HCT116 (cell line): Measurements from ENCODE around the gene MYO16. TPM values are rescaled to one million over a fixed set of nuclear protein-coding genes. Genes with fewer than 3 reads are reported as not detected.

Source experiments
- ATAC-seq: fragments of 200-7000 bp; cut with Tn5 transposase; 2 replicates; pipeline ENCODE4 v1.9.1; 2020; ENCODE audit warnings: mild to moderate bottlenecking, moderate library complexity
- BruUV-seq: library from RNA; stranded (reverse); fragments of 400-500 nt; replicated peaks from 2 replicates; lab custom pipeline; 2021; lab: Mats Ljungman, UMichigan
- CTCF ChIA-PET: fragments of 300-600 bp; sonication (Branson Sonifier 250); formaldehyde crosslinking; loops from one replicate; lab custom pipeline; 2021; ENCODE audit warnings: antibody characterized with exemption; lab: Charles Lee
- POLR2A ChIA-PET: fragments of 300-600, 350-600 bp; sonication (Branson Sonifier 250); formaldehyde crosslinking; loops from one replicate; lab custom pipeline; 2021; ENCODE audit warnings: antibody characterized with exemption; lab: Charles Lee
- RAD21 ChIA-PET, 2 experiments: fragments of 300-600 bp; sonication (Branson Sonifier 250); formaldehyde crosslinking; loops; one replicate each; lab custom pipeline; 2023; ENCODE audit warnings: low total read pairs in 2 of 2; ENCODE audit not compliant: uncharacterized antibody in 2 of 2, unreplicated experiment in 2 of 2, low non-redundant PET in 1 of 2; lab: Charles Lee
- DNase-seq: peaks from one replicate; pipeline ENCODE4 v3.0.0-alpha.2; 2010; ENCODE audit warnings: low read depth, low spot score
- H2AFZ ChIP-seq: fragments of 200-600 bp; shearing (Covaris generic), sonication (generic); 2 replicates; pipeline ENCODE4 v1.6.1; 2017; ENCODE audit warnings: low read depth, mixed run types, mixed read lengths, antibody characterized with exemption, low read length; ENCODE audit not compliant: poor library complexity, severe bottlenecking
- H3K27ac ChIP-seq: 2 replicates; pipeline ENCODE4 v1.5.1; 2012; ENCODE audit warnings: low read depth, low read length
- H3K27me3 ChIP-seq: fragments of 200-600 bp; sonication (generic); 2 replicates; pipeline ENCODE4 v1.6.1; 2016; ENCODE audit warnings: mixed run types, low read length, mixed read lengths; ENCODE audit not compliant: insufficient read depth
- H3K36me3 ChIP-seq, 2 experiments: fragments of 200-500 bp in 1 of 2; fragments of 200-600 bp in 1 of 2; sonication (Bioruptor generic) in 1 of 2; sonication (generic) in 1 of 2; 2 replicates each; pipeline versions ENCODE4 v1.5.1 to v1.6.1; 2014 to 2016; ENCODE audit warnings: low read length in 2 of 2, inconsistent platforms in 1 of 2, mixed read lengths in 1 of 2, mixed run types in 1 of 2; ENCODE audit not compliant: insufficient read depth in 2 of 2, control insufficient read depth in 1 of 2
- H3K4me1 ChIP-seq, 2 experiments: fragments of 200-600 bp in 1 of 2; sonication (generic) in 1 of 2; 2 replicates each; pipeline versions ENCODE4 v1.5.1 to v1.6.1; 2012 to 2017; ENCODE audit warnings: low read length in 2 of 2, inconsistent platforms in 1 of 2, mild to moderate bottlenecking in 1 of 2, mixed read lengths in 1 of 2, mixed run types in 1 of 2, moderate library complexity in 1 of 2; ENCODE audit not compliant: insufficient read depth in 2 of 2, control insufficient read depth in 1 of 2
- H3K4me2 ChIP-seq: fragments of 200-600 bp; sonication (generic); 2 replicates; pipeline ENCODE4 v1.6.1; 2017; ENCODE audit warnings: mixed run types, low read length, mixed read lengths
- H3K4me3 ChIP-seq, 2 experiments: fragments of 200-600 bp in 1 of 2; sonication (generic) in 1 of 2; replicated peaks in 1 of 2; 2 replicates each; pipeline ENCODE4 v1.5.1; 2011 to 2016; ENCODE audit warnings: low read length in 2 of 2, control low read depth in 1 of 2, low read depth in 1 of 2, mild to moderate bottlenecking in 1 of 2, mixed read lengths in 1 of 2, mixed run types in 1 of 2
- H3K79me2 ChIP-seq: fragments of 200-600 bp; sonication (generic); 2 replicates; pipeline ENCODE4 v1.6.1; 2017; ENCODE audit warnings: mild to moderate bottlenecking, mixed run types, low read length, moderate library complexity, mixed read lengths; ENCODE audit not compliant: insufficient read depth
- H3K9ac ChIP-seq: fragments of 200-600 bp; sonication (generic); 2 replicates; pipeline ENCODE4 v1.6.1; 2016; ENCODE audit warnings: low read length, mixed read lengths
- H3K9me2 ChIP-seq: fragments of 200-600 bp; sonication (generic), shearing (Covaris generic); 2 replicates; pipeline ENCODE4 v1.6.1; 2017; ENCODE audit warnings: mixed run types, mild to moderate bottlenecking, moderate library complexity; ENCODE audit not compliant: insufficient read depth
- H3K9me3 ChIP-seq, 2 experiments: fragments of 200-500 bp in 1 of 2; fragments of 200-600 bp in 1 of 2; sonication (Bioruptor generic) in 1 of 2; sonication (generic) in 1 of 2; 2 replicates each; pipeline ENCODE4 v1.6.1; 2014 to 2017; ENCODE audit warnings: low read length in 2 of 2, mixed read lengths in 2 of 2, inconsistent platforms in 1 of 2, low read depth in 1 of 2, mild to moderate bottlenecking in 1 of 2, mixed run types in 1 of 2, moderate library complexity in 1 of 2; ENCODE audit not compliant: control insufficient read depth in 1 of 2, insufficient read depth in 1 of 2
- H4K20me1 ChIP-seq: fragments of 200-600 bp; sonication (generic), shearing (Covaris generic); 2 replicates; pipeline ENCODE4 v1.6.1; 2017; ENCODE audit warnings: mixed run types, mild to moderate bottlenecking, moderate library complexity; ENCODE audit not compliant: insufficient read depth
- CBX3 ChIP-seq: IDR thresholded peaks from 2 replicates; pipeline ENCODE4 v1.6.1; 2012; ENCODE audit warnings: low read depth
- ELF1 ChIP-seq: IDR thresholded peaks from 2 replicates; pipeline ENCODE4 v1.6.1; 2012; ENCODE audit warnings: low read depth, borderline replicate concordance
- POLR2AphosphoS5 ChIP-seq: IDR thresholded peaks from 2 replicates; pipeline ENCODE4 v1.6.1; 2011; ENCODE audit warnings: mild to moderate bottlenecking, low read depth, low read length, moderate library complexity
- RAD21 ChIP-seq: IDR thresholded peaks from 2 replicates; pipeline ENCODE4 v1.6.1; 2012; ENCODE audit warnings: low read depth, mild to moderate bottlenecking
- SIN3A ChIP-seq: IDR thresholded peaks from 2 replicates; pipeline ENCODE4 v1.6.1; 2012; ENCODE audit warnings: low read depth
- ZFX ChIP-seq: fragments of 450-650 bp; IDR thresholded peaks from 2 replicates; pipeline ENCODE4 v1.6.1; 2017
- ZNF274 ChIP-seq: fragments of 200-500 bp; sonication (Bioruptor generic); IDR thresholded peaks from 2 replicates; pipeline ENCODE4 v1.6.1; 2014; ENCODE audit warnings: mild to moderate bottlenecking, low read depth, low read length, inconsistent platforms
- intact Hi-C: fragments of 100-400 bp; cut with micrococcal nuclease; formaldehyde crosslinking; loops from 2 replicates; pipeline ENCODE4 v1.10.0; 2022
- total RNA-seq: library from RNA; stranded (reverse); gene quantifications from one replicate; pipeline ENCODE4 v1.2.1, GENCODE V29; 2021; ENCODE audit not compliant: unreplicated experiment
- TF ChIP-seq, protein P1 (sequence below): IDR thresholded peaks from 2 replicates; pipeline ENCODE4 v1.6.1; 2012; ENCODE audit warnings: low read depth

The MYO16 gene
- total RNA-seq, 1 experiment from 2014 or later, result 0.07 TPM

GRCh38 chr13:109228211-109228610, 598.8 kb downstream of the MYO16 start:
- Histone ChIP-seq H2AFZ (no peak overlapping the region), H3K27ac (no peak overlapping the region), H3K4me2 (no peak overlapping the region), H3K27me3 (no peaks in the 10 kb centered on the region), H3K79me2 (no peaks in the 10 kb centered on the region), H3K4me1 (no peaks in the 10 kb centered on the region), H4K20me1 (no peaks in the 10 kb centered on the region), H3K36me3 (no peaks in the 10 kb centered on the region), H3K9me2 (no peaks in the 10 kb centered on the region), H3K9me3 (peaks cover 0 to 10% of the 10 kb centered on the region in 2 experiments; a peak in 1 of 4 replicates), H3K9ac (no peak overlapping the region), H3K4me3 (no peak overlapping the region)
- ChIA-PET RAD21 (no interaction called here), CTCF (no interaction called here), POLR2A (no interaction called here)
- TF ChIP-seq ZNF274 (no peak), ZFX (no peak), POLR2AphosphoS5 (no peak), CBX3 (no peak), RAD21 (no peak), ELF1 (no peak), SIN3A (no peak)
- TF ChIP-seq, protein P1, sequence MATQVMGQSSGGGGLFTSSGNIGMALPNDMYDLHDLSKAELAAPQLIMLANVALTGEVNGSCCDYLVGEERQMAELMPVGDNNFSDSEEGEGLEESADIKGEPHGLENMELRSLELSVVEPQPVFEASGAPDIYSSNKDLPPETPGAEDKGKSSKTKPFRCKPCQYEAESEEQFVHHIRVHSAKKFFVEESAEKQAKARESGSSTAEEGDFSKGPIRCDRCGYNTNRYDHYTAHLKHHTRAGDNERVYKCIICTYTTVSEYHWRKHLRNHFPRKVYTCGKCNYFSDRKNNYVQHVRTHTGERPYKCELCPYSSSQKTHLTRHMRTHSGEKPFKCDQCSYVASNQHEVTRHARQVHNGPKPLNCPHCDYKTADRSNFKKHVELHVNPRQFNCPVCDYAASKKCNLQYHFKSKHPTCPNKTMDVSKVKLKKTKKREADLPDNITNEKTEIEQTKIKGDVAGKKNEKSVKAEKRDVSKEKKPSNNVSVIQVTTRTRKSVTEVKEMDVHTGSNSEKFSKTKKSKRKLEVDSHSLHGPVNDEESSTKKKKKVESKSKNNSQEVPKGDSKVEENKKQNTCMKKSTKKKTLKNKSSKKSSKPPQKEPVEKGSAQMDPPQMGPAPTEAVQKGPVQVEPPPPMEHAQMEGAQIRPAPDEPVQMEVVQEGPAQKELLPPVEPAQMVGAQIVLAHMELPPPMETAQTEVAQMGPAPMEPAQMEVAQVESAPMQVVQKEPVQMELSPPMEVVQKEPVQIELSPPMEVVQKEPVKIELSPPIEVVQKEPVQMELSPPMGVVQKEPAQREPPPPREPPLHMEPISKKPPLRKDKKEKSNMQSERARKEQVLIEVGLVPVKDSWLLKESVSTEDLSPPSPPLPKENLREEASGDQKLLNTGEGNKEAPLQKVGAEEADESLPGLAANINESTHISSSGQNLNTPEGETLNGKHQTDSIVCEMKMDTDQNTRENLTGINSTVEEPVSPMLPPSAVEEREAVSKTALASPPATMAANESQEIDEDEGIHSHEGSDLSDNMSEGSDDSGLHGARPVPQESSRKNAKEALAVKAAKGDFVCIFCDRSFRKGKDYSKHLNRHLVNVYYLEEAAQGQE, result no peak
- no peak for ATAC-seq
- BruUV-seq, result no TSS peak
- intact Hi-C loops, result no loop called here
- no peak for DNase-seq
